ENCODE measurements around the gene CMA1. TPM values are rescaled to one million over a fixed set of nuclear protein-coding genes. Genes with fewer than 3 reads are reported as not detected.
"Not testable (repeated sequence)": the region's sequence is repeated elsewhere in the genome, so short reads cannot be mapped to it uniquely, and the experiment has no call there.

CMA1 gene, protein sequence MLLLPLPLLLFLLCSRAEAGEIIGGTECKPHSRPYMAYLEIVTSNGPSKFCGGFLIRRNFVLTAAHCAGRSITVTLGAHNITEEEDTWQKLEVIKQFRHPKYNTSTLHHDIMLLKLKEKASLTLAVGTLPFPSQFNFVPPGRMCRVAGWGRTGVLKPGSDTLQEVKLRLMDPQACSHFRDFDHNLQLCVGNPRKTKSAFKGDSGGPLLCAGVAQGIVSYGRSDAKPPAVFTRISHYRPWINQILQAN
- total RNA-seq, result 1.3 TPM
- long read RNA-seq, result 0 reads

DNA sequence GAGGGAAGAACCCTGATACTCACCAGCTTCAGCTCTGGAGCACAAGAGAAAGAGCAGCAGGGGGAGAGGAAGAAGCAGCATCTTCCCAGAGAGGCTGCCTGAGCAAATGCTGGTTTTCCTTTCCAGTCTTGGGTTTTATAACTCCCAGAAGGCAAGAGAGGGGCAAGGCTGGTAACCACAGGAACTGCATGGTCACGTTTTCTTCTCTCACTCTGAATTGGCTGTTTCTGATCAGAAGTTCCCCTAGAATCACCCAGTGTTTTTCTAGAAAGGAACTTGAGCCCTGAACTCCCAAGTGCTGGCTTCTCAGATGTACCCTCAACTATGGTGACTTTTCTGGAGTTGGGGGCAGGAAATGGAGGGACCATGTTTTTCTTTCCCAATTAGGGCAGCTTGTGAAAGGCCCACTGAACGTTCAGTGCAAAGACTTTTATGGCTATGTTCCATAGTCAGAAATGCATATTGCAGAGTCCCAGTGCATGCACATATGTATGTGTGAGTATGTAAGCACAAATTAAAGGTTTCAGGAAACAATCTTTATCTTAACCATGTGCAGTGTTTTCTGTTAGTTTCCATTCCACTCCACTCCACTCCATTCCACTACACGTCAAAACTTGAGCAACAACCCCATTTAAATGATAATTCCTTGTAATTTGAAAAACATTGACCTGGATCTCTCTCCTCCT lies at the start of gene CMA1:
CMA1 (minus strand) TSS at position 111 of the 686 bp plus-strand sequence; CDS start at position 81, 30 bp downstream.
- DNase-seq (ENCODE audit: missing footprints) (no peak), ATAC-seq (no peak)
- intact Hi-C loops (cut with DNase I), result no loop called here

DNA sequence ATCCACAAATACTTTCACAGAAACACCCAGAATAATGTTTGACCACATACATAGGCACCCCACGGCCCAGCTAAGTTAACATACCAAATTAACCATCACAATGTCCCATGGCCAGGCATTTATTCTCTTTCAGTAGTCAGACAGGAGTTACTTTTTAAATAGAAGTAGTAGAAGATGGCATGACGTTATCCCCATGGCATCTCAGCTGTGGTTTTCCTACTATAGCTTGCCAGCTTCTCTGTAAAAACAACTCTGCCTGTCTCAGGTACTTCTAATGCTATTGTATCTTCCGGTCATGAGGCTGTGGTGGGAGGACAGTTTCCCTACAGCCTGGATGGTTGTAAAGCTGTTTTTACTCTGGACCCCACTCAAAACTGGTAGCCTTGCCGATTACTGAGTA lies 48.7 kb upstream of the CMA1 start:
- no peak for DNase-seq (ENCODE audit: missing footprints)
- intact Hi-C loops (cut with DNase I), result no loop called here
- no peak for ATAC-seq

DNA sequence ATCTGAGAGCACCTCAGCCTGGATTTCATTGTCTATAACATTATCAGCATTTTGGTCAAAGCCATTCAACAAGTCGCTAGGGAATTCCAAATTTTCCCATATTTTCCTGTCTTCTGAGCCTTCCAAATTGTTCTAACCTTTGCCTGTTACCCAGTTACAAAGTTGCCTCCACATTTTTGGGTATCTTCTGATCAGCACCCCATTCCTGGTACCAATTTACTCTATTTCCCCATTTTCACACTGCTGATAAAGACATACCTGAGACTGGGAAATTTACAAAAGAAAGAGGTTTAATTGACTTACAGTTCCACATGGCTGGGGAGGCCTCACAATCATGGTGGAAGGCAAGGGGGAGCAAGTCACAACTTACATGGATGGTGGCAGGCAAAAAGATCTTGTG lies 41.0 kb upstream of the CMA1 start:
- ATAC-seq; DNase-seq (ENCODE audit: missing footprints); intact Hi-C loops (cut with DNase I): not testable (repeated sequence)

DNA sequence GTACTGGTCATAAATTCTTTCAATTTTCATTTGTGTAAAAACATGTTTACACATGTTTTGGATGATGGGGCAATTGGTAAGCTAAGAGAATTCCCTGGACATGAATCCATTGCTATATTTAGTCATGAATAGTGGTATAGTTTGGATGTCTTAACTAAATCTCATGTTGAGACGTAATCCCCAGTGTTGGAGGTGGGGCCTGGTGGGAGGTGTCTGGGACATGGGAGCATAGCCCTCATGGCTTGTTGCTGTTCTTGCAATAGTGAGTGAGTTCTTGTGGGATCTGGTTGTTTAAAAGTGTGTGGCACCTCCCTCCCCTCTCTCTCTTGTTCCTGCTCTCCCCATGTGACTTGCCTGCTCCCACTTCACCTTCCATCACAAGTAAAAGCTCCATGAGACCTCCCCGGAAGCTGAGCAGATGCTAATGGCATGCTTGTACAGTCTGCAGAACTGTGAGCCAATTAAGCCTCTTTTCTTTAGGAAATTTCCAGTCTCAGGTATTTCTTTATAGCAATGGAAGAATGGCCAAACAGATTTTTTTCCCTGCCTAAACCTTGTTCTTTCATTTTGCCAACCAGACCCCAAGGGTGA lies 34.4 kb upstream of the CMA1 start:
- no peak for ATAC-seq
- intact Hi-C loops (cut with DNase I), result no loop called here
- DNase-seq (ENCODE audit: missing footprints), result no peak

DNA sequence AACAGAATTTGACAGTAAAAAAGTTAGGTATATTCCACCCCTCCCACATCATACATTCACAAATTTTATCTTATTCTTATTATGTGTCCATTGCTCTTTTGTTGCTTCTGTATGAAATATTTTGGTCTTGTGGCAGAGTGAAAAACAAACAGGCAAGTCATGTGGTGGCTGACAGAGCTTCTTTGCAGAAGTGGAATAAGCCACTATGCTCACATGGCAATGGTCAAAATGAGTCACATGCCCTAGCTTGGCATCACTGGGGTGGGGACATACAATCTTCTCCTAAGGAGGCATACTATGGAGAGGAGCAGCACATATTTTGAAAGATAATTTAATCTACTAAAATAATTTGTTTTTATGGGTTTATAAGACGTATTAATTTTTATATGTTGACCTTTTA lies 27.7 kb upstream of the CMA1 start:
- DNase-seq (ENCODE audit: missing footprints) (no peak), ATAC-seq (no peak)
- intact Hi-C loops (cut with DNase I), result no loop called here

DNA sequence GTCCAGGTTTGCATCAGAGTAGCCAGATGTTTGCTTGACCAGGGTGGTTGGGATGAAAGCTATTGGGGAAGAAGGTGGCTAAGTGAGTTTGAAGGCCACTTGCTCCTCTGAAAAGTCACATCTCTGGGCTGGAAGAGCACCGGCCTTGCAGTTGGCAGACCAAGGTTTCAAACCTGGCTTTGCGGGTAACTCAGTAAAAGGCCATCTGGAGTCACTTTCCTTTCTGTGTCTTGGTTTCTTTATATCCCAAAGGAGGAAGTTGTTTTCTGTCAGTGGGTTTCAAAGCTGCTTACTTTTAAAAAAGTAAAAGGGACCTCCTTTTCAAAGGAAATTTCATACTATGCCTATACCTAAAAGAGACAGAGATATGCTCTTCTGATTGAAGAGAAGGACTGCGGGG lies 26.2 kb upstream of the CMA1 start:
- ATAC-seq (no peak), DNase-seq (ENCODE audit: missing footprints) (no peak)
- intact Hi-C loops (cut with DNase I), result no loop called here

DNA sequence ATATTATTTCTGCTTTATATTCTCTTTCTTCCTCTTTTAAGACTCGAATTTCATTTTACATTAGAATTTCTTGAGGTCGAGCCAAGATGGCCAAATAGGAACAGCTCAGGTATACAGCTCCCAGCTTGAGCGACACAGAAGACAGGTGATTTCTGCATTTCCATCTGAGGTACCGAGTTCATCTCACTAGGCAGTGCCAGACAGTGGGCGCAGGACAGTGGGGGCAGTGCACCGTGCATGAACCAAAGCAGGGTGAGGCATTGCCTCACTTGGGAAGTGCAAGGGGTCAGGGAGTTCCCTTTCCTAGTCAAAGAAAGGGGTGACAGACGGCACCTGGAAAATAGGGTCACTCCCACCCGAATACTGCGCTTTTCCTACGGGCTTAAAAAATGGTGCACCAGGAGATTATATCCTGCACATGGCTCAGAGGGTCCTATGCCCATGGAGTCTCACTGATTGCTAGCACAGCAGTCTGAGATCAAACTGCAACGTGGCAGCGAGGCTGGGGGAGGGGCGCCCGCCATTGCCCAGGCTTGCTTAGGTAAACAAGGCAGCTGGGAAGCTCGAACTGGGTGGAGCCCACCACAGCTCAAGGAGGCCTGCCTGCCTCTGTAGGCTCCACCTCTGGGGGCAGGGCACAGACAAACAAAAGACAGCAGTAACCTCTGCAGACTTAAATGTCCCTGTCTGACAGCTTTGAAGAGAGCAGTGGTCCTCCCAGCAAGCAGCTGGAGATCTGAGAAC lies 18.0 kb upstream of the CMA1 start:
- DNase-seq (ENCODE audit: missing footprints); intact Hi-C loops (cut with DNase I): not testable (repeated sequence)

DNA sequence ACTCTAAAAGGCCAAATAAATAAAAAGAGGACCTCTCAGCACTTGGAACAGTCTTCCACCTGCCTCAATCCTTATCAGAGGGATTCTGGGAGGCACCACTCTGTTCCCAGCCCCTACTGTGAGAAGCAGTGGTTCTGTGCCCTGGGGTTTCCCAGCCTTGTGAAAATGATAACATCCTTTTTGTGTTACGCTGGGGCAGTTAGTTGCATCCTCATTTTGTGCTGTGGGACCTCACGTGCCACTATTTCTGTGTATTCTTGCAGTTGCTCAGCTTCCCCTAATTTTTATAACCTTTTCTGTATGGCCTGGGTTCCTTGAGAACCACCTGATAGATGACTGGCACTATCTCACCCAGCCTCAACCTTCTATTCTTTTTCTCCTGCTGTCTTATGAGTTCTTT lies 10.8 kb upstream of the CMA1 start:
- intact Hi-C loops (cut with DNase I), result no loop called here
- DNase-seq (ENCODE audit: missing footprints), result no peak
- no peak for ATAC-seq

More for the DNA sequence above, 18.0 kb upstream of the CMA1 start:
- ATAC-seq, result not testable (repeated sequence)

DNA sequence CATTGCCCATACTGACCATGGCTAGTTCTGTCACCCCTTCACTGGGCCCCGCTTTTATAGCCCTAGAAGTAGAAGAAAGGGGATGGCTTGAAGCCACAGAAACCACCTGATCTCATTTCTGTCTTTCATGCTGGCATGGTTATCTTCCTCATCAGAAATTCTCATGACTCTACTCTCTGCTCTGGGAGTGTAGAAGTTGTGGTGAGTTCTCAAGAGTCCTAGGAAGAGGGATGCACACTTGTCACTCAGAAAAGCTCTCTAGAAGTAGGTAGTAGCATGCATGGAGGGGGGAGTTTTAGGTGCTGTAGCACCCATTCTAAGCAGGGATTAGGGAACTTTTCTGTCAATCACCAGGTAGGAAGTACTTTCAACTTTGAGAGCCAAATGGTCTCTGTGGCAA lies 6.1 kb upstream of the CMA1 start:
- ATAC-seq, result no peak
- intact Hi-C loops (cut with DNase I), result no loop called here
- no peak for DNase-seq (ENCODE audit: missing footprints)

DNA sequence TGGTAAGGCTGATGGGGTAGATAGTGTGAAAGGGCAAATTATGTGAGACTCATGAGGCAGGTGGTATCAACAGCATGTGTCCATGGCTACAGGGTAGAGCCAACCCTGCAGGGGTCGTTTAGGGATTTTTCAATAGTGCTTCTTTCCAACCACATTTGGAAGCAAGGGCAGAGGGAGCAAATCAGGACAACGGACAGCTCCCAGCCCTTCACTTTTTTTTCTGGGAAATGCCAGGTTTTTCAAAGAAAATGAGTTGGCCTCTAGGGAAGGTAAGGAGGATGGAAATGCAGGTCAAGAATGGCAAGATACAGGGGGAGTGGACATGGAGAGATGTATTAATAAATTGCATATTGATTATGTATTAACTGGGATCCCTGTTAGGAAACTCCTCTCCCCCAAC lies 4.9 kb upstream of the CMA1 start:
- intact Hi-C loops (cut with DNase I), result no loop called here
- DNase-seq (ENCODE audit: missing footprints) (no peak), ATAC-seq (no peak)

DNA sequence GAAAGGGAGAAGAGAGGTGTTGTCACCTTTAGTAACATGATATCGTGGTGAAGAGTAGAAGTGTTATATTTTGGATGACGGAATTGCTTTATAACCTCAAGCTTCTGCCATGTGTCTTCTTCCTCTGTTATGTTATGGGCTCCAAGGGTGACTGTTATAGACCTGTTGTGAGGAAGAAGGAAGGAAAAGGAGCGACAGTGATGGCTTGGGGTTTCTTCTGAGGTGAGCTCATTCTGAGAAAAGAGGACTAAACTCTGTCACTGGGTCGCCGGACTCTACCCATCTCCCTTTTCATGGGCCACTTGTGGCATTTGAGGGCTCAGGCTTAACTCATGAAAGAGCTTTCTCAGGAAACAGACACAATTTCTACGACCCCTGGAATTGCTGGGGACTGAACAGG lies 1.6 kb downstream of the CMA1 start:
- ATAC-seq, result no peak
- DNase-seq (ENCODE audit: missing footprints), result no peak
- intact Hi-C loops (cut with DNase I), result no loop called here

DNA sequence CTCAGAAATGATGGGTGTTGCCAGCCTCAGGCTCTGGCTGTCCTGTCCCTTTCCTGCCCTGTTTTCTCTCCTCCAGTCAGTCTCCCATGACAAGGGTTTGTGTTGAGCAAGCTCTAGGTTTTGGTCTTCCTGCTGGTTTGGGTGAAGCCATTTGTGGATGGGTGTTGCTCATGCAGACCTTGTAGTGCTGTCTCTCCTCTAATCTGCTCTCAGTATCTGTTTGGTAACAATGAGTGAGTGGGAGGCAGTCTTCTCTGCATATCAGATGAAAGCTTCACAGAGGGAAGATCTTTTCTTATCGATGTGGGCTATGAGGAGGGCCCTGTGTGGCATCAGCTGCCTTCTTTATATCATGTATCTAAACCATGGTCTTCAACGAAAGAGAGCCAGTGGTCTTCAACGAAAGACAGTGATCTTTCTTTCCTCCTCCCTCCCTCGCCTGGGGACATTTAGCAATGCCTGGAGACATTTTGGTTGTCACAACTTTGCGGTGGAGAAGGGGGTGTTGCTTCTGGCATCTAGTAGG lies 3.6 kb downstream of the CMA1 start:
- intact Hi-C loops (cut with DNase I), result no loop called here
- ATAC-seq, result no peak
- DNase-seq (ENCODE audit: missing footprints), result no peak

DNA sequence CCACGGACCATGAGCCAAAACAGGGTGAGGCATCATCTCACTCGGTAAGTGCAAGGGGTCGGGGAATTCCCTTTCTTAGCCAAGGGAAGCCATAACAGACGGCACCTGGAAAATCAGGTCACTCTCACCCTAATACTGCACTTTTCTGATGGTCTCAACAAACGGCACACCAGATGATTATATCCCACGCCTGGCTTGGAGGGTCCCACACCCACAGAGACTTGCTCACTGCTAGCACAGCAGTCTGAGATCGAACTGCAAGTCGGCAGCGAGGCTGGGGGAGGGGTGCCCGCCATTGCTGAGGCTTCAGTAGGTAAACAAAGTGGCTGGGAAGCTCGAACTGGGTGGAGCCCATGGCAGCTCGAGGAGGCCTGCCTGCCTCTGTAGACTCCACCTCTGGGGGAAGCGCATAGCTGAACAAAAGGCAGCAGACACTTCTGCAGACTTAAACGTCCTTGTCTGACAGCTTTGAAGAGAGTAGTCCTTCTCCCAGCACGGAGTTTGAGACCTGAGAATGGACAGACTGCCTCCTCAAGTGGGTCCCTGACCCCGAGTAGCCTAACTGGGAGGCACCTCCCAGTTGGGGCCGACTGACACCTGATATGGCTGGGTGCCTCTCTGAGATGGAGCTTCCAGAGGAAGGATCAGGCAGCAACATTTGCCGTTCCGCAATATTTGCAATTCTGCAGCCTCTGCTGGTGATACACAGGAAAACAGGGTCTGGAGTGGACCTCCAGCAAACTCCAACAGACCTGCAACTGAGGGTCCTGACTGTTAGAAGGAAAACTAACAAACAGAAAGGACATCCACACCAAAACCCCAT lies 16.3 kb downstream of the CMA1 start:
- DNase-seq (ENCODE audit: missing footprints); intact Hi-C loops (cut with DNase I); ATAC-seq: not testable (repeated sequence)

DNA sequence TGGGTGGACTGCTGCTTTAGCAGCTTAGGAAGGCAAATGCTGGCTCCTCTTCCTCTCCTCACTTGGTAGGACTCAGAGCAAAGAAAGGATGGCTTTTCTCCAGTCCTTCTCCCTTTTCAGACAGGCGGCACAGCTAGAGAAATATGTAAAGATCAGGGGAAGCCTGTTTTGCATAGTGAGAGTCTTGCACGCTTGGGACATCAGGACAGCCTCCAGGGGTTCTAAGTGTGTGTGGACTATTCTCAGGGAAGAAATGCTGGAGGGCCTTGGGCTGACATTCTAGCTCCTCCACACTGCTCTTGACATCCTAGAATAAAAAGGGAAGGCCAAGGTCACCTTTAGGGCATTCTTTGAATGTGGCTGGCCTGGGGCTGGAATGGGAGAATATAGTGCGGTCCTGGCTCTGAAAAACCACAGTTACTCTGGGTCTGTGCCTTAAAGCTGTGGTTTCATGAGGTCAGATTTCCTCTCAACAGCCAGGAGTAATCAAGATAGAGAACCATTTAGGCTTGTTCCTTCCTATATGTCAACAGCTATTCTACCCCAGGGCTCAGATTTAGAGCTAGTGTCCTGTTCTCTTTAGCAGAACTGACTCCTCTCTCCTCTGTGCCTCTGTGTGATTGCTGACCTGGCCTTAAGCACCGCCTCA lies 24.3 kb downstream of the CMA1 start:
- DNase-seq (ENCODE audit: missing footprints) (no peak), ATAC-seq (no peak)
- intact Hi-C loops (cut with DNase I), result no loop called here

DNA sequence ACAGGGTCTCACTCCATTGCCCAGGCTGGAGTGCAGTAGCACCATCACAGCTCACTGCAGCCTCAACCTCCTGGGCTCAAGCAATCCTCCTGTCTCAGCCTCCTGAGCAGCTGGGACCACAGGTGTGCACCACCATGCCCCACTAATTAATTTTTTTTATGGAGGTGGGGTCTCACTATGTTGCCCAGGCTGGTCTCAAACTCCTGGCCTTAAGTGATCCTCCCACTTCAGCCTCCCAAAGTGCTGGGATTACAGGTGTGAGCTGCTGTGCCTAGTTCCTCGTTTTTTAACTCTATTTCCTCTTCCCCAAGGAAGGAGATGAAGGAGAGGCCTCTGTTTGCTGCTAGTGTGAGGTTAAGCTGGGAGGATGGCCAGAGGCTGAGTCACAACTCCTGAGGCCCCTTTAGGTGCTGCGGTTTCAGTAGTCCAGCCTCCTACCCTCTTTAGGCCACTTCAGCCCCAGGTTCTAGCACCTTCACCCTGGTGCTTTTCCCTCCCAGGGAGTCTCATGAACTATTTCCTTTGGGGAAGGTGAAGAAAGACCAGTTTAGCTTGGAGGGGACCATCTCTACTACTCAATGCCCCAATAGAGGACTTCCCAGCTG lies 25.3 kb downstream of the CMA1 start:
- intact Hi-C loops (cut with DNase I); ATAC-seq; DNase-seq (ENCODE audit: missing footprints): not testable (repeated sequence)

DNA sequence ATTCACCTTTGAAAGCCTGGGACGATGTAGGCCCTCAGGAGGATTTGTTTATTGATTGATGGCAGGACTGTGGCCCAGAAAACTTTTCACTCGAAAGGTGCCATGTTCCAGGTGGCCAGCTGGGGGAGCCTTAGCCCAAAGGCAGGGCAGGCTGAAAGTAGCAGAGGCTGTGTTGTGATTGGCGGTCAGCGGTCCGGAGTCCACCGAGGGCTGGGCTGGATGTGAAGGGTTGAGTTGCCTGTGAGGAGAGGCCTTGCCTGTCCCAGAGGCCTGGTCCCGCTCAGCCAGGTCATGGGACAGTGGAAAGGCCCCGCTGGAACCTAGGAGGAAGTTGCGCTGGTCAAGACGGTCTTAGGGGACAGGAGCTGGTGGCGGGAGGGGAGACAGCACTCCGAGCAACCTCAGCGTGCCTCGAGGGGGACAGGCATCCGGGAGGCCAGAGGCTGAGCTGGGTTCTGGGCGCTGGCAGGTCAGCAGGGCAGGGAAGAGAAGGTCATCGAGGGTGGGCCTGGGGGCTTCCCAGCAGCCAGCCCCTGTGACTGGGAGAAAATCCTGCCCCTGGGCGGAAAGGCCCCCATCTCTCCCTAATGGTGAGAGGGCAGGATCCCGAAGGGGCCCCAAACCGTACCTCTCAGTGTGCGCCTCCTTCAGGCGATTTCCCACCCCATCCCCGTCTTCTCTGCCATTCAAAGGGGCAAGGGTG lies 26.3 kb downstream of the CMA1 start:
- ATAC-seq (no peak), DNase-seq (ENCODE audit: missing footprints) (no peak)
- intact Hi-C loops (cut with DNase I), result no loop called here

DNA sequence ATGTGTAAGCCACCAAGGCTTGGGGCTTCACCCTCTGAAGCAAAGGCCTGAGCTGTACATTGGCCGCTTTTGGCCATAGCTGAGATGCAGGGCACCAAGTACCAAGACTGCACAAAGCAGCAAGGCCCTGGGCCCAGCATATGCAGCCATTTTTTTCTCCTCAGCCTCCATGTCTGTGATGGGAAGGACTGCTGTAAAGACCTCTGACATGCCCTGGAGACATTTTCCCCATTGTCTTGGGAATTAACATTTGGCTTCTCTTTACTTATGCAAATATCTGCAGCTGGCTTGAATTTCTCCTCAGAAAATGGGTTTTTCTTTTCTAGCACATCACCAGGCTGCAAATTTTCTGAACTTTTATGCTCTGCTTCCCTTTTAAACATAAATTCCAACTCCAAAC lies 28.1 kb downstream of the CMA1 start:
- intact Hi-C loops (cut with DNase I); ATAC-seq; DNase-seq (ENCODE audit: missing footprints): not testable (repeated sequence)

Data from Right ventricle myocardium inferior (tissue), 1 donor.